B cell (primary cell): ENCODE data around the gene SFT2D1. TPM values are rescaled to one million over a fixed set of nuclear protein-coding genes. Genes with fewer than 3 reads are reported as not detected.
A peak's percentile ranks its signal among the peaks of the same experiment; 100 is the strongest.

Experiments used
- ATAC-seq: fragments of 200-7000 bp; cut with Tn5 transposase; one replicate; pipeline ENCODE4 v1.10.0; 2021; ENCODE audit warnings: low read depth, mild to moderate bottlenecking, moderate number of reproducible peaks, moderate library complexity
- CTCF ChIA-PET: fragments of 350-600 bp; sonication (Branson Sonifier 250); formaldehyde crosslinking; loops from one replicate; lab custom pipeline; 2021; ENCODE audit warnings: antibody characterized with exemption, inconsistent platforms; lab: Charles Lee
- POLR2A ChIA-PET: fragments of 350-600 bp; sonication (Branson Sonifier 250); formaldehyde crosslinking; loops from one replicate; lab custom pipeline; 2021; ENCODE audit warnings: antibody characterized with exemption; lab: Charles Lee
- DNase-seq: peaks from one replicate; pipeline ENCODE4 v3.0.0; 2013
- H2AFZ ChIP-seq: 2 replicates; pipeline ENCODE4 v1.6.1; 2012; ENCODE audit warnings: mild to moderate bottlenecking, low read depth, low read length; ENCODE audit not compliant: insufficient read depth, poor library complexity, severe bottlenecking
- H3K27ac ChIP-seq, 2 donors: 1 replicate in 1 of 2; 2 replicates in 1 of 2; pipeline ENCODE4 v1.5.1; 2012 to 2013; ENCODE audit warnings: low read length in 2 of 2, mild to moderate bottlenecking in 2 of 2, moderate library complexity in 1 of 2
- H3K27me3 ChIP-seq, 4 experiments: fragments of 200-600 bp in 1 of 4; sonication (generic) in 1 of 4; replicated peaks in 1 of 4; 1 replicate in 2 of 4; 2 replicates in 2 of 4; pipeline versions ENCODE4 v1.6.1 to v1.7.0; 2013 to 2016; ENCODE audit warnings: low read length in 3 of 4, mild to moderate bottlenecking in 2 of 4, mixed read lengths in 1 of 4, moderate library complexity in 1 of 4; ENCODE audit not compliant: insufficient read depth in 4 of 4, control insufficient read depth in 3 of 4; ENCODE audit errors: control extremely low read depth in 1 of 4
- H3K36me3 ChIP-seq, 2 experiments: replicated peaks in 1 of 2; 1 replicate in 1 of 2; 2 replicates in 1 of 2; pipeline versions ENCODE4 v1.6.1 to v1.7.1; 2013; ENCODE audit warnings: low read length in 1 of 2; ENCODE audit not compliant: insufficient read depth in 2 of 2, control insufficient read depth in 1 of 2; ENCODE audit errors: control extremely low read depth in 1 of 2, extremely low read depth in 1 of 2
- H3K4me1 ChIP-seq, 2 donors: fragments of 200-600 bp in 1 of 2; sonication (generic) in 1 of 2; 1 replicate in 1 of 2; 2 replicates in 1 of 2; pipeline versions ENCODE4 v1.5.1 to v1.6.1; 2013 to 2017; ENCODE audit warnings: low read length in 2 of 2; ENCODE audit not compliant: control insufficient read depth in 2 of 2, insufficient read depth in 2 of 2
- H3K4me2 ChIP-seq: replicated peaks from 2 replicates; pipeline ENCODE3; 2012; ENCODE audit warnings: mild to moderate bottlenecking, low read depth, low read length; ENCODE audit not compliant: poor library complexity, severe bottlenecking
- H3K4me3 ChIP-seq, 5 experiments: fragments of 200-600 bp in 1 of 5; sonication (generic) in 1 of 5; 1 replicate in 3 of 5; 2 replicates in 2 of 5; pipeline versions ENCODE4 v1.5.1 to v1.7.0; 2011 to 2016; ENCODE audit warnings: low read length in 4 of 5, mild to moderate bottlenecking in 4 of 5, low read depth in 2 of 5, control low read depth in 1 of 5, moderate library complexity in 1 of 5; ENCODE audit not compliant: insufficient read depth in 1 of 5; ENCODE audit errors: control extremely low read depth in 1 of 5, extremely low read depth in 1 of 5
- H3K79me2 ChIP-seq: fragments of 200-600 bp; sonication (generic); one replicate; pipeline ENCODE4 v1.6.0; 2016; ENCODE audit warnings: low read length; ENCODE audit not compliant: control insufficient read depth, insufficient read depth
- H3K9ac ChIP-seq: fragments of 200-600 bp; sonication (generic); 2 replicates; pipeline ENCODE4 v1.6.1; 2017; ENCODE audit warnings: mild to moderate bottlenecking, low read length, moderate library complexity
- H3K9me3 ChIP-seq, 3 donors: one replicate each; pipeline versions ENCODE4 v1.6.1 to v1.7.1; 2013; ENCODE audit warnings: low read length in 2 of 3; ENCODE audit not compliant: control insufficient read depth in 2 of 3, insufficient read depth in 1 of 3; ENCODE audit errors: control extremely low read depth in 1 of 3
- H4K20me1 ChIP-seq: 2 replicates; pipeline ENCODE4 v1.6.0; 2012; ENCODE audit warnings: mild to moderate bottlenecking, low read length; ENCODE audit not compliant: insufficient read depth, control insufficient read depth, poor library complexity, severe bottlenecking
- H3K27ac Mint-ChIP-seq: one replicate; pipeline ENCODE4 v1.8.0; 2021; ENCODE audit warnings: mixed read lengths
- H3K27me3 Mint-ChIP-seq: one replicate; pipeline ENCODE4 v1.8.0; 2021; ENCODE audit warnings: mixed read lengths
- H3K4me1 Mint-ChIP-seq: one replicate; pipeline ENCODE4 v1.8.0; 2021; ENCODE audit warnings: mixed read lengths
- H3K4me3 Mint-ChIP-seq: one replicate; pipeline ENCODE4 v1.8.0; 2021; ENCODE audit warnings: mixed read lengths
- H3K9me3 Mint-ChIP-seq: one replicate; pipeline ENCODE4 v1.8.0; 2022; ENCODE audit warnings: mixed read lengths; ENCODE audit not compliant: insufficient read depth
- EZH2 ChIP-seq: IDR thresholded peaks from 2 replicates; pipeline ENCODE4 v1.6.1; 2012; ENCODE audit warnings: borderline replicate concordance, low read depth, mild to moderate bottlenecking, moderate library complexity, low read length; ENCODE audit not compliant: insufficient read depth, poor library complexity, severe bottlenecking
- WGBS: methylation state at CpG from one replicate; pipeline ENCODE4 v1.1.5; 2013; ENCODE audit warnings: missing lambda C conversion rate; ENCODE audit not compliant: insufficient coverage; 5-methylcytosine and 5-hydroxymethylcytosine counted together
- intact Hi-C: fragments of 100-400 bp; cut with micrococcal nuclease; formaldehyde crosslinking; loops from one replicate; pipeline ENCODE4 v1.10.0; 2022
- polyA plus RNA-seq: library from polyadenylated mRNA; depleted of rRNA; stranded (reverse); fragments of >200 nt; gene quantifications from 2 replicates; pipeline ENCODE4 v1.2.3, GENCODE V29; 2012
- total RNA-seq, 2 donors: library from RNA; stranded (reverse); fragments of 120-200 nt in 1 of 2; gene quantifications; 1 replicate in 1 of 2; 2 replicates in 1 of 2; pipeline versions ENCODE4 v1.2.3 to v1.2.4, GENCODE V29; 2013 to 2022
- TF ChIP-seq, protein P1 (sequence below): fragments of 200-600 bp; IDR thresholded peaks from one replicate; pipeline ENCODE4 v1.8.0; 2022; ENCODE audit warnings: antibody characterized with exemption, mild to moderate bottlenecking

Gene SFT2D1
- total and polyA plus RNA-seq, 2 donors (not counting 1 experiment from before 2014, with no cell fraction given): 38.2 to 59.0 TPM

DNA sequence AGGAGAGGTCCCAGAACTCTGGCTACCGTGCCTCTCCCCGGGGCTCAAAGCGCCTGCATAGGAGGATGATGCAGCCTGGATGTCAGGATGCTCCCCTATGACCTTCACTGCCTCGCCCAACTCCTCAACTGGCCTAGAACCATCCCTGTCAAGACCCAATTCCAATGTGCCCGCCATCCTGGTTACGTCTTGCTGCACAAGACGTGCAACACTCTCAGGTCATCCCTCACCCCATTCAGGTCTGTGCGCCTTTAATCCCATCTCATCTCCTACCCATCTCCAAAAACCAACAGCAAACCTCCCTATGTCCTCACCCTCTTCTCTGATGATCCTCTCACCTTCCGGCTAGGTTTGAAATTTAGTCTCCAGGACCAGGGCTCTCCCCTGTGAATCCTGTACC lies 3.5 kb downstream of the SFT2D1 start:
- no peak overlapping the region for H2AFZ ChIP-seq
- Mint-ChIP-seq H3K27ac (no peak overlapping the region), H3K4me3 (no peak overlapping the region), H3K4me1 (peaks cover 43% of the 10 kb centered on the region), H3K9me3 (no peaks in the 10 kb centered on the region), H3K27me3 (no peaks in the 10 kb centered on the region)
- ChIA-PET CTCF (no interaction called here), POLR2A (no interaction called here)
- TF ChIP-seq EZH2: no peak
- TF ChIP-seq, protein P1, sequence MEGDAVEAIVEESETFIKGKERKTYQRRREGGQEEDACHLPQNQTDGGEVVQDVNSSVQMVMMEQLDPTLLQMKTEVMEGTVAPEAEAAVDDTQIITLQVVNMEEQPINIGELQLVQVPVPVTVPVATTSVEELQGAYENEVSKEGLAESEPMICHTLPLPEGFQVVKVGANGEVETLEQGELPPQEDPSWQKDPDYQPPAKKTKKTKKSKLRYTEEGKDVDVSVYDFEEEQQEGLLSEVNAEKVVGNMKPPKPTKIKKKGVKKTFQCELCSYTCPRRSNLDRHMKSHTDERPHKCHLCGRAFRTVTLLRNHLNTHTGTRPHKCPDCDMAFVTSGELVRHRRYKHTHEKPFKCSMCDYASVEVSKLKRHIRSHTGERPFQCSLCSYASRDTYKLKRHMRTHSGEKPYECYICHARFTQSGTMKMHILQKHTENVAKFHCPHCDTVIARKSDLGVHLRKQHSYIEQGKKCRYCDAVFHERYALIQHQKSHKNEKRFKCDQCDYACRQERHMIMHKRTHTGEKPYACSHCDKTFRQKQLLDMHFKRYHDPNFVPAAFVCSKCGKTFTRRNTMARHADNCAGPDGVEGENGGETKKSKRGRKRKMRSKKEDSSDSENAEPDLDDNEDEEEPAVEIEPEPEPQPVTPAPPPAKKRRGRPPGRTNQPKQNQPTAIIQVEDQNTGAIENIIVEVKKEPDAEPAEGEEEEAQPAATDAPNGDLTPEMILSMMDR: no peak
- H3K27me3 ChIP-seq: no peaks in the 10 kb centered on the region
- intact Hi-C loops: no loop called here
- H3K9ac ChIP-seq: no peak overlapping the region
- no peaks in the 10 kb centered on the region for H3K9me3 ChIP-seq
- ATAC-seq: no peak
- peaks cover 18 to 51% of the 10 kb centered on the region in 2 experiments for H3K36me3 ChIP-seq
- H4K20me1 ChIP-seq: peaks cover 66% of the 10 kb centered on the region
- no peak overlapping the region for H3K4me2 ChIP-seq
- WGBS: 95% methylated on average over 9 of the region's 9 CpGs
- H3K4me1 ChIP-seq: peaks cover 47 to 72% of the 10 kb centered on the region in 2 donors
- H3K27ac ChIP-seq: peak overlapping the region in 1 of 2 donors; percentile 61
- no peak overlapping the region for H3K4me3 ChIP-seq
- H3K79me2 ChIP-seq: peaks cover 88% of the 10 kb centered on the region
- no peak for DNase-seq

DNA sequence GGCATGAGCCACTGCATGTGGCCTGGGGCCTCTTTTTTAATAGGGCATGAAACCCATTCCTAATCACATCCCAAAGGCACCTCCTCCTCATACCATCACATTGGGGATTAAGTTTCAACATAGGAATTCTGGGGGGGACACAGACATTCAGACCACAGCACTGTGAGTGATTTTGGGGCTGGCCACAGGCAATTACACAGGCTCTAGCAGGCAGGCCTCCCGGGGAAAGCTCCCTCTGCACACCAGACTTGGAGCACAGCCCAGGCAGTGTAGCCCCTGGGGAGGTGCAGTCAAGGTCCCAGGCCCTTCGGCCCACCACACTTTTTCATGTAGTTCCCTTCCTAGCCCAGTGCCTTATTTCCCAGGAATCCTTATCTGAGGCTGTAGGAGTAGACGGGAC lies 5.5 kb downstream of the SFT2D1 start:
- WGBS: 89% methylated on average over 3 of the region's 3 CpGs
- H3K9me3 ChIP-seq: no peaks in the 10 kb centered on the region
- no peak for TF ChIP-seq EZH2
- TF ChIP-seq, protein P1: no peak
- ChIA-PET CTCF (interaction anchor here (1.2 to 2.2 kb wide), 5 partner anchors 10 to 64 kb away, joined by 3 to 11 read pairs (median 4); no protein-coding TSS in a partner anchor), POLR2A (no interaction called here)
- no peak for ATAC-seq
- peaks cover 85% of the 10 kb centered on the region for H4K20me1 ChIP-seq
- H3K79me2 ChIP-seq: peaks cover 98% of the 10 kb centered on the region
- H3K4me3 ChIP-seq: no peak overlapping the region
- Mint-ChIP-seq H3K4me3 (no peak overlapping the region), H3K9me3 (no peaks in the 10 kb centered on the region), H3K27me3 (no peaks in the 10 kb centered on the region), H3K27ac (peak overlapping the region; percentile 12), H3K4me1 (peaks cover 55% of the 10 kb centered on the region)
- no peak overlapping the region for H2AFZ ChIP-seq
- no peak overlapping the region for H3K4me2 ChIP-seq
- H3K27ac ChIP-seq: peak overlapping the region in 1 of 2 donors; percentile 77
- H3K4me1 ChIP-seq: peaks cover 51 to 77% of the 10 kb centered on the region in 2 donors
- no peak overlapping the region for H3K9ac ChIP-seq
- H3K36me3 ChIP-seq: peaks cover 20 to 59% of the 10 kb centered on the region in 2 experiments
- intact Hi-C loops: no loop called here
- H3K27me3 ChIP-seq: no peaks in the 10 kb centered on the region
- no peak for DNase-seq
